ENCODE results near the gene HTR1B. TPM values are rescaled to one million over a fixed set of nuclear protein-coding genes. Genes with fewer than 3 reads are reported as not detected.
A peak's percentile ranks its signal among the peaks of the same experiment; 100 is the strongest.

Gene HTR1B
- 0.18 TPM for total RNA-seq
- long read RNA-seq: 0 reads

GRCh38 chr6:77463308-77463860, at the start of gene HTR1B:
TSS of gene HTR1B (minus strand) at chr6:77463491. CDS start at chr6:77463403, 88 bp downstream.
- Histone ChIP-seq H3K27ac (no peak within 1 kb of the TSS), H3K36me3 (no peaks in the 10 kb centered on the region), H3K27me3 (ENCODE audit: low read depth) (peaks cover 51% of the 10 kb centered on the region), H3K4me3 (peak within 1 kb of the TSS; percentile 34), H3K4me1 (peaks cover 29% of the 10 kb centered on the region), H3K9me3 (no peaks in the 10 kb centered on the region)
- DNase-seq (peak; percentile 38), ATAC-seq (peak; percentile 3 to 15)
- intact Hi-C loops (cut with DNase I): no loop called here
- TF ChIP-seq CTCF (IDR thresholded peaks at IDR 0.05): no peak

- peaks cover 29% of the 10 kb centered on the region for H3K9me3 ChIP-seq
- H3K4me3 ChIP-seq: no peak overlapping the region
- no peak for TF ChIP-seq CTCF (IDR thresholded peaks at IDR 0.05)
- ATAC-seq: no peak
- H3K36me3 ChIP-seq: no peaks in the 10 kb centered on the region
- intact Hi-C loops (cut with DNase I): no loop called here
- DNase-seq: no peak
- no peak overlapping the region for H3K27ac ChIP-seq
- H3K4me1 ChIP-seq: no peaks in the 10 kb centered on the region
- no peaks in the 10 kb centered on the region for H3K27me3 ChIP-seq (ENCODE audit: low read depth)
These were observed 49.3 kb upstream of the HTR1B start for GRCh38 chr6:77512554-77512953.

GRCh38 chr6:77511860-77512259, 48.6 kb upstream of the HTR1B start:
- TF ChIP-seq CTCF (IDR thresholded peaks at IDR 0.05): no peak
- H3K4me1 ChIP-seq: no peaks in the 10 kb centered on the region
- DNase-seq: no peak
- peaks cover 29% of the 10 kb centered on the region for H3K9me3 ChIP-seq
- H3K36me3 ChIP-seq: no peaks in the 10 kb centered on the region
- H3K27ac ChIP-seq: no peak overlapping the region
- no peaks in the 10 kb centered on the region for H3K27me3 ChIP-seq (ENCODE audit: low read depth)
- intact Hi-C loops (cut with DNase I): no loop called here
- ATAC-seq: no peak
- H3K4me3 ChIP-seq: no peak overlapping the region

GRCh38 chr6:77502981-77503380, 39.7 kb upstream of the HTR1B start:
- intact Hi-C loops (cut with DNase I): no loop called here
- no peaks in the 10 kb centered on the region for H3K9me3 ChIP-seq
- ATAC-seq: no peak
- H3K4me3 ChIP-seq: no peak overlapping the region
- no peak for DNase-seq
- no peaks in the 10 kb centered on the region for H3K36me3 ChIP-seq
- no peaks in the 10 kb centered on the region for H3K4me1 ChIP-seq
- H3K27me3 ChIP-seq (ENCODE audit: low read depth): no peaks in the 10 kb centered on the region
- H3K27ac ChIP-seq: no peak overlapping the region
- no peak for TF ChIP-seq CTCF (IDR thresholded peaks at IDR 0.05)

- TF ChIP-seq CTCF (IDR thresholded peaks at IDR 0.05): no peak
- no peak for DNase-seq
- H3K36me3 ChIP-seq: no peaks in the 10 kb centered on the region
These were observed 29.2 kb upstream of the HTR1B start for GRCh38 chr6:77492530-77492929.

More at GRCh38 chr6:77492530-77492929, 29.2 kb upstream of the HTR1B start:
- no peaks in the 10 kb centered on the region for H3K9me3 ChIP-seq
- ATAC-seq: no peak
- no peaks in the 10 kb centered on the region for H3K27me3 ChIP-seq (ENCODE audit: low read depth)
- H3K27ac ChIP-seq: no peak overlapping the region
- intact Hi-C loops (cut with DNase I): no loop called here
- H3K4me1 ChIP-seq: no peaks in the 10 kb centered on the region
- H3K4me3 ChIP-seq: no peak overlapping the region
